ENCODE results near the gene SPPL2A.

GRCh38 chr15:50791486-50791885 is 26.0 kb upstream of the SPPL2A start:
- TF ChIP-seq EZH2 (IDR thresholded peaks at IDR 0.05; ENCODE audit: borderline replicate concordance, low read length): no peak
- TF ChIP-seq, protein P1, sequence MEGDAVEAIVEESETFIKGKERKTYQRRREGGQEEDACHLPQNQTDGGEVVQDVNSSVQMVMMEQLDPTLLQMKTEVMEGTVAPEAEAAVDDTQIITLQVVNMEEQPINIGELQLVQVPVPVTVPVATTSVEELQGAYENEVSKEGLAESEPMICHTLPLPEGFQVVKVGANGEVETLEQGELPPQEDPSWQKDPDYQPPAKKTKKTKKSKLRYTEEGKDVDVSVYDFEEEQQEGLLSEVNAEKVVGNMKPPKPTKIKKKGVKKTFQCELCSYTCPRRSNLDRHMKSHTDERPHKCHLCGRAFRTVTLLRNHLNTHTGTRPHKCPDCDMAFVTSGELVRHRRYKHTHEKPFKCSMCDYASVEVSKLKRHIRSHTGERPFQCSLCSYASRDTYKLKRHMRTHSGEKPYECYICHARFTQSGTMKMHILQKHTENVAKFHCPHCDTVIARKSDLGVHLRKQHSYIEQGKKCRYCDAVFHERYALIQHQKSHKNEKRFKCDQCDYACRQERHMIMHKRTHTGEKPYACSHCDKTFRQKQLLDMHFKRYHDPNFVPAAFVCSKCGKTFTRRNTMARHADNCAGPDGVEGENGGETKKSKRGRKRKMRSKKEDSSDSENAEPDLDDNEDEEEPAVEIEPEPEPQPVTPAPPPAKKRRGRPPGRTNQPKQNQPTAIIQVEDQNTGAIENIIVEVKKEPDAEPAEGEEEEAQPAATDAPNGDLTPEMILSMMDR (IDR thresholded peaks at IDR 0.05; ENCODE audit: low read length): no peak

All from OCI-LY1 (cell line).